GM12873 (cell line): ENCODE measurements around the gene ACSS3.

Experiments
- CTCF ChIP-seq: IDR thresholded peaks from 2 replicates; pipeline ENCODE4 v1.5.1; 2012; ENCODE audit warnings: low read depth, mild to moderate bottlenecking, moderate library complexity, low read length, control low read depth; ENCODE audit not compliant: insufficient read depth; ENCODE audit errors: missing control alignments

Gene ACSS3

GRCh38 chr12:81077686-81078441, at the start of gene ACSS3:
TSS of gene ACSS3 (plus strand) at chr12:81078079. CDS start at chr12:81078121, 42 bp downstream.
- no peak for TF ChIP-seq CTCF

GRCh38 chr12:81034926-81035325, 43.0 kb upstream of the ACSS3 start:
- TF ChIP-seq CTCF: no peak

- no peak for TF ChIP-seq CTCF
Measured at GRCh38 chr12:81039231-81039630, 38.6 kb upstream of the ACSS3 start.

- TF ChIP-seq CTCF: no peak
Measured at GRCh38 chr12:81043979-81044740, 33.7 kb upstream of the ACSS3 start.

GRCh38 chr12:81070846-81071245, 7.0 kb upstream of the ACSS3 start:
- no peak for TF ChIP-seq CTCF

- TF ChIP-seq CTCF: no peak
Measured at GRCh38 chr12:81075539-81075938, 2.3 kb upstream of the ACSS3 start.

GRCh38 chr12:81077329-81077685, 572 bp upstream of the ACSS3 start:
- no peak for TF ChIP-seq CTCF
